H9 (cell line): ENCODE data around the gene MORN1. TPM values are rescaled to one million over a fixed set of nuclear protein-coding genes. Genes with fewer than 3 reads are reported as not detected.

Source experiments
- DNase-seq: peaks from one replicate; pipeline ENCODE4 v3.0.0-alpha.2; 2017
- H2AFZ ChIP-seq: one replicate; pipeline ENCODE4 v1.6.1; 2013; ENCODE audit warnings: mild to moderate bottlenecking, low read length, control low read depth, moderate library complexity
- H2AK5ac ChIP-seq: 2 replicates; pipeline ENCODE4 v1.6.1; 2013; ENCODE audit warnings: low read length, control low read depth, mixed read lengths; ENCODE audit not compliant: insufficient read length
- H2BK120ac ChIP-seq: one replicate; pipeline ENCODE4 v1.6.1; 2013; ENCODE audit warnings: low read depth, mild to moderate bottlenecking, low read length, control low read depth, inconsistent platforms; ENCODE audit not compliant: poor library complexity, severe bottlenecking
- H2BK12ac ChIP-seq: 2 replicates; pipeline ENCODE4 v1.6.1; 2013; ENCODE audit warnings: low read length, control low read depth, mixed read lengths, low read depth; ENCODE audit not compliant: insufficient read length
- H2BK15ac ChIP-seq: 2 replicates; pipeline ENCODE4 v1.6.1; 2013; ENCODE audit warnings: low read depth, low read length, control low read depth
- H2BK20ac ChIP-seq: one replicate; pipeline ENCODE4 v1.6.1; 2013; ENCODE audit warnings: low read depth, mild to moderate bottlenecking, low read length, control low read depth, inconsistent platforms; ENCODE audit not compliant: poor library complexity, severe bottlenecking
- H2BK5ac ChIP-seq: 2 replicates; pipeline ENCODE4 v1.6.1; 2013; ENCODE audit warnings: low read length, control low read depth, mixed read lengths; ENCODE audit not compliant: insufficient read length
- H3K14ac ChIP-seq: 2 replicates; pipeline ENCODE4 v1.6.1; 2013; ENCODE audit warnings: low read length, control low read depth; ENCODE audit not compliant: insufficient read depth
- H3K18ac ChIP-seq: 2 replicates; pipeline ENCODE4 v1.6.1; 2013; ENCODE audit warnings: low read depth, mild to moderate bottlenecking, mixed read lengths, low read length, control low read depth; ENCODE audit not compliant: insufficient read length
- H3K23ac ChIP-seq: 2 replicates; pipeline ENCODE4 v1.6.1; 2013; ENCODE audit warnings: low read length, control low read depth, mixed read lengths, low read depth; ENCODE audit not compliant: insufficient read length
- H3K23me2 ChIP-seq: 2 replicates; pipeline ENCODE4 v1.6.1; 2013; ENCODE audit warnings: low read depth, mild to moderate bottlenecking, mixed read lengths, low read length, control low read depth; ENCODE audit not compliant: insufficient read length, poor library complexity, severe bottlenecking
- H3K27ac ChIP-seq: 2 replicates; pipeline ENCODE4 v1.5.1; 2013; ENCODE audit warnings: low read length, control low read depth, mixed read lengths, low read depth; ENCODE audit not compliant: insufficient read length
- H3K27me3 ChIP-seq: 2 replicates; pipeline ENCODE4 v1.6.1; 2013; ENCODE audit warnings: low read length, control low read depth, inconsistent platforms; ENCODE audit not compliant: insufficient read depth
- H3K4ac ChIP-seq: 2 replicates; pipeline ENCODE4 v1.6.1; 2013; ENCODE audit warnings: low read depth, mild to moderate bottlenecking, control low read depth, inconsistent platforms, low read length, moderate library complexity
- H3K4me1 ChIP-seq: 2 replicates; pipeline ENCODE4 v1.6.1; 2013; ENCODE audit warnings: low read length, control low read depth, inconsistent platforms; ENCODE audit not compliant: insufficient read depth
- H3K4me2 ChIP-seq: 2 replicates; pipeline ENCODE4 v1.6.1; 2013; ENCODE audit warnings: low read length, control low read depth, mixed read lengths; ENCODE audit not compliant: insufficient read length, insufficient read depth
- H3K56ac ChIP-seq: 2 replicates; pipeline ENCODE4 v1.6.1; 2013; ENCODE audit warnings: low read depth, mild to moderate bottlenecking, mixed read lengths, low read length, control low read depth; ENCODE audit not compliant: insufficient read length
- H3K79me1 ChIP-seq: 2 replicates; pipeline ENCODE4 v1.6.1; 2013; ENCODE audit warnings: low read depth, mild to moderate bottlenecking, moderate library complexity, low read length, control low read depth, inconsistent platforms; ENCODE audit not compliant: insufficient read depth, poor library complexity, severe bottlenecking
- H3K79me2 ChIP-seq: 2 replicates; pipeline ENCODE4 v1.6.1; 2013; ENCODE audit warnings: low read length, control low read depth, inconsistent platforms; ENCODE audit not compliant: insufficient read depth
- H3K9ac ChIP-seq: 2 replicates; pipeline ENCODE4 v1.6.1; 2013; ENCODE audit warnings: low read length, control low read depth, mixed read lengths; ENCODE audit not compliant: insufficient read length; ENCODE audit errors: extremely low read depth
- H3K9me3 ChIP-seq: one replicate; pipeline ENCODE4 v1.6.1; 2013; ENCODE audit warnings: low read depth, low read length, inconsistent platforms; ENCODE audit not compliant: control insufficient read depth
- H3T11ph ChIP-seq: one replicate; pipeline ENCODE4 v1.6.1; 2013; ENCODE audit warnings: mild to moderate bottlenecking, low read length, control low read depth, inconsistent platforms
- H4K20me1 ChIP-seq: one replicate; pipeline ENCODE4 v1.6.1; 2013; ENCODE audit not compliant: control insufficient read depth, insufficient read length, insufficient read depth
- H4K5ac ChIP-seq: 2 replicates; pipeline ENCODE4 v1.6.1; 2013; ENCODE audit warnings: low read depth, mild to moderate bottlenecking, mixed read lengths, low read length, control low read depth; ENCODE audit not compliant: insufficient read length
- H4K8ac ChIP-seq: replicated peaks from 2 replicates; pipeline ENCODE4 v1.6.1; 2013; ENCODE audit warnings: low read length, control low read depth, mixed read lengths, low read depth; ENCODE audit not compliant: insufficient read length
- H4K91ac ChIP-seq: 2 replicates; pipeline ENCODE4 v1.6.1; 2013; ENCODE audit warnings: low read depth, mild to moderate bottlenecking, moderate library complexity, mixed read lengths, low read length, control low read depth; ENCODE audit not compliant: insufficient read length
- H3K27ac Mint-ChIP-seq, 3 experiments: 2 replicates in 2 of 3; 3 replicates in 1 of 3; pipeline ENCODE4 v1.8.0; 2020 to 2021; ENCODE audit warnings: mixed read lengths in 3 of 3, mild to moderate bottlenecking in 1 of 3, moderate library complexity in 1 of 3
- H3K27me3 Mint-ChIP-seq: 2 replicates; pipeline ENCODE4 v1.8.0; 2021; ENCODE audit warnings: low read depth, mild to moderate bottlenecking, moderate library complexity, mixed read lengths
- H3K36me3 Mint-ChIP-seq, 3 experiments: 2 replicates in 2 of 3; 3 replicates in 1 of 3; pipeline ENCODE4 v1.8.0; 2020 to 2021; ENCODE audit warnings: low read depth in 3 of 3, mixed read lengths in 3 of 3; ENCODE audit not compliant: insufficient read depth in 1 of 3
- H3K4me1 Mint-ChIP-seq, 2 experiments: 2 replicates each; pipeline ENCODE4 v1.8.0; 2020; ENCODE audit warnings: mixed read lengths in 2 of 2
- H3K4me3 Mint-ChIP-seq, 2 experiments: 2 replicates in 1 of 2; 3 replicates in 1 of 2; pipeline ENCODE4 v1.8.0; 2020 to 2021; ENCODE audit warnings: mild to moderate bottlenecking in 2 of 2, mixed read lengths in 2 of 2, moderate library complexity in 1 of 2
- H3K9me3 Mint-ChIP-seq, 2 experiments: 2 replicates in 1 of 2; 3 replicates in 1 of 2; pipeline ENCODE4 v1.8.0; 2020; ENCODE audit warnings: mild to moderate bottlenecking in 2 of 2, mixed read lengths in 2 of 2, moderate library complexity in 1 of 2
- WGBS: extraction: QIAGEN DNeasy Blood & Tissue Kit; methylation state at CpG from one replicate; pipeline ENCODE4 v1.1.7; 2013; ENCODE audit warnings: missing lambda C conversion rate, low lambda C conversion rate, mixed read lengths; ENCODE audit not compliant: insufficient read length; ENCODE audit errors: extremely low coverage; 5-methylcytosine and 5-hydroxymethylcytosine counted together
- total RNA-seq: library from RNA; stranded (reverse); gene quantifications from 2 replicates; pipeline ENCODE4 v1.2.1, GENCODE V29; 2021
- TF ChIP-seq, protein P1 (sequence below): fragments of 200-600 bp; sonication (generic); conservative IDR thresholded peaks from 3 replicates; pipeline ENCODE4 v1.8.0; 2021; ENCODE audit warnings: antibody characterized with exemption, mild to moderate bottlenecking

MORN1 gene
- total RNA-seq, 1 experiment from 2014 or later: 12.7 TPM

GRCh38 chr1:2307064-2307605, 84.2 kb downstream of the MORN1 start:
- Histone ChIP-seq H3K79me1 (no peaks in the 10 kb centered on the region), H2AFZ (no peak overlapping the region), H3K23me2 (no peaks in the 10 kb centered on the region), H4K8ac (no peak overlapping the region), H3K18ac (no peak overlapping the region), H3K9ac (no peak overlapping the region), H4K20me1 (no peaks in the 10 kb centered on the region), H3K56ac (no peak overlapping the region), H3K27me3 (no peaks in the 10 kb centered on the region), H2BK15ac (no peak overlapping the region), H3K23ac (no peak overlapping the region), H2BK20ac (no peak overlapping the region), H2BK5ac (no peak overlapping the region), H2BK120ac (no peak overlapping the region), H3K4me2 (no peak overlapping the region), H3K14ac (no peak overlapping the region), H3K27ac (no peak overlapping the region), H3K9me3 (no peaks in the 10 kb centered on the region), H2AK5ac (no peak overlapping the region), H2BK12ac (no peak overlapping the region), H4K91ac (no peak overlapping the region), H3K4ac (no peak overlapping the region), H3K4me1 (no peaks in the 10 kb centered on the region), H3K79me2 (no peaks in the 10 kb centered on the region; the same call in 1 of the 2 replicates), H3T11ph (no peak overlapping the region), H4K5ac (no peak overlapping the region)
- TF ChIP-seq, protein P1, sequence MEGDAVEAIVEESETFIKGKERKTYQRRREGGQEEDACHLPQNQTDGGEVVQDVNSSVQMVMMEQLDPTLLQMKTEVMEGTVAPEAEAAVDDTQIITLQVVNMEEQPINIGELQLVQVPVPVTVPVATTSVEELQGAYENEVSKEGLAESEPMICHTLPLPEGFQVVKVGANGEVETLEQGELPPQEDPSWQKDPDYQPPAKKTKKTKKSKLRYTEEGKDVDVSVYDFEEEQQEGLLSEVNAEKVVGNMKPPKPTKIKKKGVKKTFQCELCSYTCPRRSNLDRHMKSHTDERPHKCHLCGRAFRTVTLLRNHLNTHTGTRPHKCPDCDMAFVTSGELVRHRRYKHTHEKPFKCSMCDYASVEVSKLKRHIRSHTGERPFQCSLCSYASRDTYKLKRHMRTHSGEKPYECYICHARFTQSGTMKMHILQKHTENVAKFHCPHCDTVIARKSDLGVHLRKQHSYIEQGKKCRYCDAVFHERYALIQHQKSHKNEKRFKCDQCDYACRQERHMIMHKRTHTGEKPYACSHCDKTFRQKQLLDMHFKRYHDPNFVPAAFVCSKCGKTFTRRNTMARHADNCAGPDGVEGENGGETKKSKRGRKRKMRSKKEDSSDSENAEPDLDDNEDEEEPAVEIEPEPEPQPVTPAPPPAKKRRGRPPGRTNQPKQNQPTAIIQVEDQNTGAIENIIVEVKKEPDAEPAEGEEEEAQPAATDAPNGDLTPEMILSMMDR: no peak
- Mint-ChIP-seq H3K27ac (peak overlapping the region in 1 of 3 experiments; percentile 28; a peak in 1 of 7 replicates), H3K4me1 (peaks cover 0 to 22% of the 10 kb centered on the region in 2 experiments; a peak in 2 of 4 replicates), H3K9me3 (no peaks in the 10 kb centered on the region), H3K4me3 (no peak overlapping the region), H3K36me3 (peaks cover 22 to 53% (median 48%) of the 10 kb centered on the region in 3 experiments; a peak in 6 of 7 replicates), H3K27me3 (peaks cover 1% of the 10 kb centered on the region; the same call in 1 of the 2 replicates)
- WGBS: no CpG with 5 or more reads among the region's 41 CpGs
- DNase-seq: no peak
